T-helper 2 cell (primary cell): ENCODE measurements around the gene BTRC.

Source experiments
- DNase-seq, 5 experiments: peaks; one replicate each; pipeline versions ENCODE4 v3.0.0 to v3.0.0-alpha.2; 2012 to 2022

The BTRC gene

DNA sequence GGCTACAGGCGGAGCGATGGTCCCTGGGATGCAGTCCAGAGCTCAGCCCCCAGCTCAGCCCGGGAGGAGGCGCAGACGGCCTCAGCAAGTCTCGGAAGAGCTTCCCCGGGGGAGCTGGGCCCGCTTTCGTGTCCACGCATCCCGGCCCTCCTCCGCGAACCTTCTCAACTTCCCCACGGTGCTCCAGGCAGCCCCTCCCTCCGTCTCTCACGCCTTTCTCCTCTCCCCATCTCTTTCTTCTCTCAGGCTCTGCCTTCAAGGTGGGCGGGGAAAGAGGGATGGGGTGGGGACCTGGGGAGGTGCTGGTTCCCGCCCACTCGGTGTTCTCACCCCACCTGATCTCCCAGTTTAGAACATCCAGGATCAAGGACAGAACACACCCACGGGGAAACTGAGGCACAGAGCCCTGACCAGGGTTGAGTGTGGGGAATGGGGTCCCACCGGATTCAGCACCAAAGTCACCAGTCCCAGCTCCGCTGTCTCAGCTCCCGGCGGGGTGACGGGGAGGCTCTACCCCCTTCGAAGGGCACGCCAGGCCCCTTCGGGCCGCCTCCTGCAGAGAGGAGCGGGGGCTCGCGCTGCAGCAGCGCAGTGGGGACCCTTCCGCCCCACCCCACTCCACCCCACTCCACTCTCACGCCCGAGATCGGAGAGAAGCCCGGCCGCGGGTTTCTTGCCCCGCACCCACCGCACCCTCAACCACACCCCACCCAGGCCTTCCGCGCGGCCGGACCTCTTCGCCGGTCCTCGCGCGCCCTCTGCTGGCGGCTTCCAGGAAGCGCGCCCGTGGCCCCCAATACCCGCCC, 215.9 kb downstream of the BTRC start:
- DNase-seq: peak; percentile 65 to 77 (median 72)

GRCh38 chr10:101570428-101571270, 216.7 kb downstream of the BTRC start:
- no peak for DNase-seq

DNA sequence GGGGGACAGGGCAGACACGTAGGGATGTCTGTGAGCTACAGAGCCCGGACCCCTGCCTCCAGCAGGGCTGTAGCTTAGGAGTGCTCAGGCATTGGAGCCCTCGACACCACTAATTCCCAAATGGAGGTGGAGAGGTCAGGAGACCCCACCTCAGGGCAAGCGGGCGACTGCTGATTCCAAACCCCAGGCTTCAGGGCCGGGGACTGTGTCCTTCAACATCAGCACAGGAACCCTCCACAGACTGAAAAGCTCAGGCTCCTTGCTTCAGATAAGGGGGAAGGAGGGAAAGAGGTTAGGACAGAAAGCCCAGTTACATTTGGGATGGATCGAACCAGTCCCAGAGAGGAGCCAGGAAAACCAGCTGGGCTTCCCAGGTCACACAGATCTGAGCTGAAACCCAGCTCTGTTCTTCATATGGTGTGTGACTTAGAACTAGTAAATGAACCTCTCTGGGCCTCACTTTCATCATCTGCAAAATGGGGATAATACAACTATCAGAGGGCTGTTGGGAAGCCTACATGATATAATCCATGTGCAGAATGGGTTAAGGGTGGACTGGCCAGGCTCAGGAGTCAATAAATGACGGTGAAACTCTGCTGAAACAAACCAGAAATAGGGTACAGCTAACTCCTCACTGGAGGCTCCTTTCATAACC, 217.4 kb downstream of the BTRC start:
- no peak for DNase-seq

DNA sequence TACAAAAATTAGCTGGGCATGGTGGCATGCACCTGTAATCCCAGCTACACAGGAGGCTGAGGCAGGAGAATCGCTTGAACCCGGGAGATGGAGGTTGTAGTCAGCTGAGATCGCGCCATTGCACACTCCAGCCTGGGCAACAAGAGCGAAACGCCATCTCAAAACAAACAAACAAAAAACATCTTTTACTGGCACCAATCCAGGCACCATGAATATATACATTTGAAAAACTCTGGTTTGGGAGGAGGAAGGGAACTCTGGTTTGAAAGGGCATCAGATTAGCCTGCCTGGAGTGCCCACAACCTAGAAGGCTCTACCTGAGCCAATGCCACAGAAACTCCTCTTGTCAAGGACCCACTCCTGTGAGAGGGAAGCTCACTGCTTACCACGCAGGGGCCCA, 218.2 kb downstream of the BTRC start:
- no peak for DNase-seq

DNA sequence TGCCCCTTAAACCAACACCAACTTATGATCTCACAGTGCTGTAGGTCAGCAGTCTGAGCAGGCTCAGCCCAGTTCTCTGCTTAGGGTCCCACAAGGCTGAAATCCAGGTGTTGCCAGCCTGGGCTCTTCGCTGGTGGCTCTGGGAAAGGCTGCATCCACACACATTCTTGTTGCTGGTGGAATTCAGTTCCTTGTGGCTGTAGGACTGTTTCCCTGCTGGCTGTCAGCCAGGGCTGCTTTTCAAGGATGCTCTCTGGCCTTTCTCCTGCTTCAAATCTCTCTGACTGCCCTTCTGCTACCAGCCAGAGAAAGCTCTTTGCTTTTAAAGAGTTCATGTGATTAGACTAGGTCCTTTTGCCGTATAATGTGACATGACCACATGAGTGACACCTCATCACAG, 218.8 kb downstream of the BTRC start:
- DNase-seq: no peak

DNA sequence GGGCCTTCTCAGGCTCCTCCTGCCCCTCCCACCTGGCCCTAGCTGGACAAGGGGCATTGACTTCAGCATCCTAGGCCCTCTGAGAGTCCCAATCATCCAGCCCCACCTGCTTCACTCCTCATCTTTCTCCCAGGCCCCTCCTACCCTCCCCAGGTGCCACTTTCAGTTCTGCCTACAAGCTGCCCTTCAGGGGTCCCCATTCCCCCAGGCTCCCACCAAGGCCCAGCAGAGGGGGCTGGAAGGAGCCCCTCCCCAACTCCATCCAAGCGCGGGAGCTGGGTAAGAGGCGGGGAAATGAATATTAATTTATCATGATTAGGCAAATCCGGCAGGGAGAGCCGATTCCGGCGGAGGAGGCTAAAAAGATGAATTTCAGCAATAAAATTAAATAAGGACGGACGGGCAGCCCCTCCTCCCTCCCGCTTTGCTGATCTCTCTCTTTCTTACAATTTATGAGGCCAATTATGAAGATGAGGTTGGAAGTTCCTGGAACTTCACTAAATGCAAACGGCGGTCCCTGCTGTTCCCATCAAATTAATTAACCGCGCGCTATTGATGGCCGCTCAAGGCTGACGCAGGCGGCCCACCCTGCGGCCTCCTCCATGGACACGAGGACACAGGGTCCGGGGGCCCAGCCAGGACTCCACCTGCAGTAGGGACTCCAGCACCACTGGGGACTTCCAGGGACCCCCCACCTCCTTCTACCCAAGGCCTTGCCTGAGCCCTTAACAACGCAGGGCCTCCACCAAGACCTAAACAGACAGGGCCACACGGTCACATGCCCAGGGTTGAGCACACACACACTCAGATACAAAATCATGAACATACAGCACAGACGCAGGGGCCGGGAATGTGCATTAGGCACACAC, 220.2 kb downstream of the BTRC start:
- no peak for DNase-seq

GRCh38 chr10:101575091-101575490, 221.1 kb downstream of the BTRC start:
- no peak for DNase-seq

- no peak for DNase-seq
Observed at GRCh38 chr10:101575580-101576210, 221.7 kb downstream of the BTRC start.

DNA sequence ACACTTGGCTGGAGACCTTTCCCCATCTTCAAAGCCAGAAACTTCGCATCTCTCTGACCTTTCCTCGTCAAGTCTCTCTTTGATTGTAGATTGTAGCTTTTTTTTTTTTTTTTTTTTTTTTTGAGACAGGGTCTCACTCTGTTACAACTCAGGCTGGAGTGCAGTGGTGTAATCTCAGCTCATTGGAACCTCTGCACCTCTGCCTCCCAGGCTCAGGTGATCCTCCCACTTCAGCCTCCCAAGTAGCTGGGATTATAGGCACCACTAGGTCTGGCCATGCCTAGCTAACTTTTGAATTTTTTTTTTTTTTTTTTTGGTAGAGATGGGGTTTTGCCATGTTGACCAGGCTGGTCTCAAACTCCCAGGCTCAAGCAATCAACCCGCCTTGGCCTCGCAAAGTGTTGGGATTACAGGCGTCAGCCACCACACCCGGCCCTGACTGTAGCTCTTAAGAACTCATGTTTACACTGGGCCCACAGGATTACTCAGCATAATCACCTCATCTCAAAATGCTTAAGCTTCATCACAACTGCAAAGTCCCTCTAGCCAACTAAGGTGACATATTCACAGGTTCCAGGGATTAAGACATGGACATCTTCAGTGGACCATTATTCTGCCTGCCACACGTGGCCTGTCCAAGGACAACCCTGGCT, 222.4 kb downstream of the BTRC start:
- no peak for DNase-seq

- no peak for DNase-seq
Observed at GRCh38 chr10:101577121-101577871, 223.3 kb downstream of the BTRC start.

- DNase-seq: no peak
Observed at GRCh38 chr10:101578192-101578591, 224.2 kb downstream of the BTRC start.

DNA sequence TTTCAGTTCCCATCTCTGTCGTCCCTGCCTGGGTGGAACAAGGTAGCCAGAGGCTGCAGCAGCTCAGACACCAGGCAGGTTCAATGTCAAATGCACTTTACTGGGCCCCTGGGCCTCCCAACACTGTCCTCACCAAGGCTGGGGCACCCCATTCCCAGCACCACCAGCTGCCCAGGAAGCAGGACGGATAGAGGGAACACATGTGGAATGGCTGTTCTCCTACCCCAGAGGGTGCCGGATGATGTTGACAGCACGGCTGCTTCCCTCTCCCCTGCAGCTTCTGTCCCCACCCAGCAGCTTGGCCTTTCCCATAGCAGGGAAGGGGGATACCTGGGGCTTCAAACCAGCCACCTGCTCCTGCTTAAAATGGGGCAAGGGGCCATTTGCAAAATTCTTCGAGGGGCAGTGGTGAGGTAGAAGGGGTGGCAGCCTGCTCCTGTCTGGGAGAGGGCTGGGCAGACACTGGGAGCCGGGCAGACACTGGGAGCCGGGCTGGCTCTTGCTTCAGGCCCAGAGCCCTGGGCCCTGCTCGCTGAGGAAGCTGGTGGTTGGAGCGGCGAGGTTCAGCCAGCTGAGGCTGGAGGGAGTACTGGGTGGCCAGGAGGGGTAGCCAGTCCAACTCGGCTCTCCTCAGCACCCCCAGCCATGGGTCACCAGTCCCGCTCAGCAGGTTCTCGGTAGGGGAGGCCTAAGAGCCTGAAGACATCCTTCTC, 225.0 kb downstream of the BTRC start:
- no peak for DNase-seq

DNA sequence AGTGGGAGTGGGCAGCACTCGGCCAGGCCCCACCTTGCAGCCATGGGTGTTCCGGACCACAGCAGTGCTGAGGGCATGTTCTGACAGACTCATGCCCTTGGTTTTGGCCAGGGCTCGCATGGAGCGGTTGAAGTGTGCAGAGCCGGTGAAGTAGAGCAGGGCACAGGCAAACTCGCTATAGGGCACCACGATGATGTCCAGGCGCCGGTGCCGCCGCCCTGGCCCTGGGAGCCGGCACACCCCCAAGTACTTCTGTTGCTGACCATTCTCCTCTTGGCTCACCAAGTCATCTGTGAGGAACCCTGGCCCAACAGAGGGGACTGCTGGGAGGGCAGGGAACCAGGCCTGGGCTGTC, 225.5 kb downstream of the BTRC start:
- DNase-seq: no peak

GRCh38 chr10:101580486-101581399, 226.8 kb downstream of the BTRC start:
- DNase-seq: no peak

GRCh38 chr10:101585841-101586240, 231.9 kb downstream of the BTRC start:
- no peak for DNase-seq

GRCh38 chr10:101587725-101588653, 234.0 kb downstream of the BTRC start, which contains the start of the genes DPCD and POLL:
TSS of gene DPCD (plus strand) at chr10:101588321. CDS start at chr10:101588337, 16 bp downstream.
TSS of gene POLL (minus strand) at chr10:101588257. CDS start at chr10:101587360, 897 bp downstream.
- peak; percentile 56 to 91 (median 79) for DNase-seq

- no peak for DNase-seq
Observed at GRCh38 chr10:101588879-101589278, 234.9 kb downstream of the BTRC start.
